WERI-Rb-1 (cell line): ENCODE results near the gene DNAJC8.

Source experiments
- DNase-seq: peaks from one replicate; pipeline ENCODE4 v3.0.0-alpha.2; 2020
- H3K27ac ChIP-seq: fragments of 250-450 bp; sonication (Bioruptor Pico); 2 replicates; pipeline ENCODE4 v1.5.1; 2020; ENCODE audit warnings: mild to moderate bottlenecking, moderate library complexity
- H3K27me3 ChIP-seq: fragments of 250-450 bp; sonication (Bioruptor Pico); 2 replicates; pipeline ENCODE4 v1.5.1; 2021; ENCODE audit warnings: mild to moderate bottlenecking, low read depth, moderate library complexity; ENCODE audit not compliant: insufficient read depth, severe bottlenecking
- H3K36me3 ChIP-seq: fragments of 250-450 bp; sonication (Bioruptor Pico); 2 replicates; pipeline ENCODE4 v1.5.1; 2020; ENCODE audit warnings: mild to moderate bottlenecking, moderate library complexity
- H3K4me3 ChIP-seq: 2 replicates; pipeline ENCODE4 v1.5.1; 2011; ENCODE audit warnings: low read depth, mild to moderate bottlenecking, control low read depth, low read length
- H3K9me3 ChIP-seq: fragments of 250-450 bp; sonication (Bioruptor Pico); 2 replicates; pipeline ENCODE4 v1.5.1; 2021; ENCODE audit warnings: mild to moderate bottlenecking, moderate library complexity; ENCODE audit not compliant: severe bottlenecking
- CTCF ChIP-seq: IDR thresholded peaks from 2 replicates; pipeline ENCODE4 v1.5.1; 2011; ENCODE audit warnings: low read depth, mild to moderate bottlenecking, control low read depth, inconsistent platforms, low read length

DNAJC8 gene

GRCh38 chr1:28154078-28154594 is 78.7 kb downstream of the DNAJC8 start:
- Histone ChIP-seq H3K36me3 (no peaks in the 10 kb centered on the region), H3K27me3 (no peaks in the 10 kb centered on the region), H3K9me3 (no peaks in the 10 kb centered on the region), H3K27ac (no peak overlapping the region), H3K4me3 (no peak overlapping the region)
- no peak for TF ChIP-seq CTCF
- no peak for DNase-seq
